ENCODE measurements around the gene DNAJC28. TPM values are rescaled to one million over a fixed set of nuclear protein-coding genes. Genes with fewer than 3 reads are reported as not detected.

The DNAJC28 gene
- total RNA-seq, 1 experiment from 2014 or later = 3.5 TPM

DNA sequence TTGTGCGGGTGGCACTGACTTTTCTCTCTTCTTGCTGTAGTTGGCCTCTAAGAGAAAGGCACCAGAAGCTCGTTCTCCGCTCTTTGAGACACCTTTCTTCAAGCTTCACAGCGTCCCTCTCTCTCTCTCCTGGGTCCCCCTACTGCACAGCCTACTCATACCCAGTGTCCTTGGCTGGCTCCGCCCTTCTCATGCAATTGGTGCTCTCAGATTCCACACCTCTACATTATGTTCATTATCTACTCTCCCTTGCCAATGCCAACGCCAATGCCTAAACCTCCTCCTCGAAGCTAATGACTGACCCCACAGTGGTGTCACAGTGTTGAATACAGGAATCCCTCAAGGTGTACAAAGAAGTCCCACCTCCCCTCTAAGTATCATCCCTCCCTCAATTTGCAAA is 4.8 kb upstream of the DNAJC28 start:
- Mint-ChIP-seq H3K4me1 (peaks cover 20% of the 10 kb centered on the region), H3K36me3 (no peaks in the 10 kb centered on the region), H3K4me3 (no peak overlapping the region), H3K9me3 (no peaks in the 10 kb centered on the region), H3K27ac (peak overlapping the region; percentile 12; the same call in 1 of the 2 replicates), H3K27me3 (ENCODE audit: low read depth) (peaks cover 3% of the 10 kb centered on the region; the same call in 1 of the 2 replicates)
- CTCF ChIA-PET = interaction anchor here (0.9 to 1.1 kb wide), 2 partner anchors 16 to 110 kb away, joined by 3 read pairs; no protein-coding TSS in a partner anchor
- TF ChIP-seq SMAD3 (CRISPR knock-in tag; IDR thresholded peaks at IDR 0.05; ENCODE audit: borderline replicate concordance) (no peak), FOXK1 (CRISPR knock-in tag; IDR thresholded peaks at IDR 0.05) (no peak), TEAD4 (CRISPR knock-in tag; IDR thresholded peaks at IDR 0.05) (no peak), RORB (CRISPR knock-in tag; IDR thresholded peaks at IDR 0.05) (no peak), E2F1 (CRISPR knock-in tag; IDR thresholded peaks at IDR 0.05) (no peak), ZNF317 (CRISPR knock-in tag; IDR thresholded peaks at IDR 0.05; ENCODE audit: borderline replicate concordance, low read depth) (no peak), JUN (CRISPR knock-in tag; IDR thresholded peaks at IDR 0.05) (no peak), CREB1 (CRISPR knock-in tag; IDR thresholded peaks at IDR 0.05) (no peak), GABPB1 (CRISPR knock-in tag; IDR thresholded peaks at IDR 0.05) (no peak), NR1H2 (CRISPR knock-in tag; IDR thresholded peaks at IDR 0.05) (no peak)
- DNase-seq (ENCODE audit: low spot score) = no peak
- ATAC-seq = peak; percentile 48
- POLR2A ChIA-PET = interaction anchor here (1.0 kb wide), 1 partner anchor 17 kb away, joined by 3 read pairs; the partner anchor contains the start of gene TMEM50B

- H3K36me3 Mint-ChIP-seq = no peaks in the 10 kb centered on the region
- ChIA-PET POLR2A (interaction anchor here (1.0 kb wide), 1 partner anchor 16 kb away, joined by 3 read pairs; the partner anchor contains the start of gene TMEM50B), CTCF (interaction anchor here (0.9 to 1.1 kb wide), 2 partner anchors 15 to 110 kb away, joined by 3 read pairs; no protein-coding TSS in a partner anchor)
- TF ChIP-seq E2F4 (CRISPR knock-in tag; IDR thresholded peaks at IDR 0.05; ENCODE audit: borderline replicate concordance, low read depth) = no peak
- TF ChIP-seq ATF1 (CRISPR knock-in tag; IDR thresholded peaks at IDR 0.05) = no peak
- no peak for TF ChIP-seq NFE2L1 (CRISPR knock-in tag; IDR thresholded peaks at IDR 0.05)
- no peak for DNase-seq (ENCODE audit: low spot score)
- no peak for ATAC-seq
- H3K9me3 Mint-ChIP-seq = no peaks in the 10 kb centered on the region
- H3K4me3 Mint-ChIP-seq = no peak overlapping the region
- H3K27me3 Mint-ChIP-seq (ENCODE audit: low read depth) = peaks cover 3% of the 10 kb centered on the region; the same call in 1 of the 2 replicates
- H3K4me1 Mint-ChIP-seq = peaks cover 23% of the 10 kb centered on the region
- no peak overlapping the region for H3K27ac Mint-ChIP-seq
These were observed 4.2 kb upstream of the DNAJC28 start for GRCh38 chr21:33495743-33496142.

GRCh38 chr21:33493756-33494155 is 2.2 kb upstream of the DNAJC28 start:
- DNase-seq (ENCODE audit: low spot score) (no peak), ATAC-seq (no peak)
- CTCF ChIA-PET = no interaction called here
- H3K27me3 Mint-ChIP-seq (ENCODE audit: low read depth) = peaks cover 3% of the 10 kb centered on the region; the same call in 1 of the 2 replicates
- H3K36me3 Mint-ChIP-seq = peaks cover 6% of the 10 kb centered on the region
- POLR2A ChIA-PET = no interaction called here
- no peak overlapping the region; the same call in 1 of the 2 replicates for H3K4me3 Mint-ChIP-seq
- H3K27ac Mint-ChIP-seq = no peak overlapping the region
- no peaks in the 10 kb centered on the region for H3K9me3 Mint-ChIP-seq
- peaks cover 24% of the 10 kb centered on the region for H3K4me1 Mint-ChIP-seq
- TF ChIP-seq ZSCAN18 (CRISPR knock-in tag; IDR thresholded peaks at IDR 0.05) = no peak
- no peak for TF ChIP-seq STAT6 (CRISPR knock-in tag; conservative IDR thresholded peaks at IDR 0.05; ENCODE audit: low read depth)
- no peak for TF ChIP-seq CBFB (CRISPR knock-in tag; IDR thresholded peaks at IDR 0.05; ENCODE audit: low read depth)
- TF ChIP-seq, protein P1, sequence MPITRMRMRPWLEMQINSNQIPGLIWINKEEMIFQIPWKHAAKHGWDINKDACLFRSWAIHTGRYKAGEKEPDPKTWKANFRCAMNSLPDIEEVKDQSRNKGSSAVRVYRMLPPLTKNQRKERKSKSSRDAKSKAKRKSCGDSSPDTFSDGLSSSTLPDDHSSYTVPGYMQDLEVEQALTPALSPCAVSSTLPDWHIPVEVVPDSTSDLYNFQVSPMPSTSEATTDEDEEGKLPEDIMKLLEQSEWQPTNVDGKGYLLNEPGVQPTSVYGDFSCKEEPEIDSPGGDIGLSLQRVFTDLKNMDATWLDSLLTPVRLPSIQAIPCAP (CRISPR knock-in tag; IDR thresholded peaks at IDR 0.05) = no peak
- TF ChIP-seq, protein P2, sequence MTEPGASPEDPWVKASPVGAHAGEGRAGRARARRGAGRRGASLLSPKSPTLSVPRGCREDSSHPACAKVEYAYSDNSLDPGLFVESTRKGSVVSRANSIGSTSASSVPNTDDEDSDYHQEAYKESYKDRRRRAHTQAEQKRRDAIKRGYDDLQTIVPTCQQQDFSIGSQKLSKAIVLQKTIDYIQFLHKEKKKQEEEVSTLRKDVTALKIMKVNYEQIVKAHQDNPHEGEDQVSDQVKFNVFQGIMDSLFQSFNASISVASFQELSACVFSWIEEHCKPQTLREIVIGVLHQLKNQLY (CRISPR knock-in tag; IDR thresholded peaks at IDR 0.05) = no peak
- no peak for TF ChIP-seq RELA (CRISPR knock-in tag; IDR thresholded peaks at IDR 0.05; ENCODE audit: borderline replicate concordance)
- TF ChIP-seq PRDM15 (CRISPR knock-in tag; IDR thresholded peaks at IDR 0.05) = no peak
- TF ChIP-seq TP53 (CRISPR knock-in tag; IDR thresholded peaks at IDR 0.05) = no peak

Measured in WTC11 (cell line).